Thyroid gland (tissue), 4 donors: ENCODE results near the gene WDR13.

Experiments used
- CTCF ChIP-seq, 6 experiments: fragments of 200-600 bp in 3 of 6; fragments of 450-650 bp in 3 of 6; sonication (generic) in 3 of 6; IDR thresholded peaks; one replicate each; pipeline ENCODE4 v1.5.1; 2016 to 2019; ENCODE audit warnings: antibody characterized with exemption in 6 of 6, mild to moderate bottlenecking in 2 of 6, inconsistent platforms in 1 of 6, moderate library complexity in 1 of 6
- POLR2A ChIP-seq, 2 donors: fragments of 450-650 bp; IDR thresholded peaks; one replicate each; pipeline ENCODE4 v1.6.1; 2017; ENCODE audit warnings: antibody characterized with exemption in 2 of 2, mild to moderate bottlenecking in 2 of 2, moderate library complexity in 1 of 2

GRCh38 chrX:48573690-48574269 lies 23.5 kb upstream of the WDR13 start:
- TF ChIP-seq POLR2A (IDR thresholded peaks at IDR 0.05) (no peak), CTCF (IDR thresholded peaks at IDR 0.05) (no peak)
